NCI-H128 (cell line): ENCODE measurements around the gene GFM1.
A peak's percentile ranks its signal among the peaks of the same experiment; 100 is the strongest.

ENCODE experiments used
- DNase-seq: peaks from one replicate; lab custom pipeline; 2025; ENCODE audit not compliant: unreplicated experiment; lab: John Stamatoyannopoulos, UW

GFM1 gene

DNA sequence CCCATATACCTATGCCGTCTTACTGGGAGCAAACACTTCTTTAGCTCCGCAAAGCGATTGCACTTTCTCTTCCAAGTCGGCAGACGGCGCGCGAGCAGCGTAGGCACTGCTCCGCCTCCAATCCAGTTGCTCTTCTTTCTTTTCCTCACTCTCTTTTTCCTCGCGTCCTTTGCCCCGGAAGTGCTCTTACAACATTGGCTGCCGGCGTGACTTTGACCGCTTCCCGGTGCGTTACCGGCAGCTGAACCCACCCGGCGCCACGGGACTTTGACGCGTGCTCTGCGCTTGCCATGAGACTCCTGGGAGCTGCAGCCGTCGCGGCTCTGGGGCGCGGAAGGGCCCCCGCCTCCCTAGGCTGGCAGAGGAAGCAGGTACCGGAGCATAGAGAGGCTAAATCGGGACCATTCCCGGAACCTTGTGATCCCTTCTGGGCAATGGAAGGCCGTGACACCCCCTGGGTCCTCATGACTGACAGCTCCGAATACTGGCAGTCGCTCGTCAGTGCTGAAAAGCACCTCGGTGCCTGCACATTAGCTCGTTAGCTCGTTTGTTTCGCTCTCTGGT, at the start of gene GFM1:
Gene GFM1 (plus strand): TSS at position 183 of the 564 bp plus-strand sequence. CDS start 108 bp downstream, at position 291.
- DNase-seq = peak; percentile 88

GRCh38 chr3:158600787-158601186, 43.5 kb upstream of the GFM1 start:
- no peak for DNase-seq

DNA sequence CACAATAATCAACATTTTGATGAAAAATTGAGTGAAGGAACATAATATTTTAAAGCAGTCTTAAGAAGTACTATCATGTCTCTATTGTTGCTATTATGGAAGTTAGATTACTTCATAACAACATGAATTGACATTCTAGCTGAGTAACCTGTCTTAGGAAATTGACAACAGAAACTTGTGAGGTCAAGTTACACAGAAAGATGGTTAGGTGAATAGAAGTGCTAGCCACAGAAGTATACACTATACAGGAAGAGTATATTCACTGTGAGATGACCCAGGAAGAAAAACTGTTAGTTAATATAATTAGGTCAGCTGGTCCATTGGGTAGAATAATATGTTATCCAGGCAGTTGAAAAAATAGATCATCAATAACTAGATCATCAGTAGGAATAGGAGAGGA, 42.1 kb upstream of the GFM1 start:
- no peak for DNase-seq

- no peak for DNase-seq
Observed at GRCh38 chr3:158617982-158618875, 26.1 kb upstream of the GFM1 start.

DNA sequence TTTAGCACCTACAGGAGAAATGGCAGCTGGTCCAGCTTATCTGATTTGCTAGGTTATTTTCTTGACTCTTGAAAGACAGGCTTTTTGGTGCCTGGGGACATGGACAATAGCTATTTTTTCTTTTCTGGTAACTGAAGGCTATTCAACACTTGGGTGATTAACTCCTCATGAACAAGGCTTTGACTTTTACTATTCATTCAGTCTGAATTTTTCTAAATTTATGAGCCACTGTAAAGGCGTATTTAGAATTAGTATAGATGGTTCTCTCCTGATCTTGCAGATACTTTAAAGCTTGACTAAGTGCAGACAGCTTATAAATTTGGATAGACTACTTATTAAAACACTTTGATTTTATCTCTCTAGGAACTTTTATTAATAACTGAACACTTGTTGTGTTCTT, 18.4 kb upstream of the GFM1 start:
- DNase-seq = no peak

GRCh38 chr3:158631981-158632380, 12.3 kb upstream of the GFM1 start:
- DNase-seq = no peak

DNA sequence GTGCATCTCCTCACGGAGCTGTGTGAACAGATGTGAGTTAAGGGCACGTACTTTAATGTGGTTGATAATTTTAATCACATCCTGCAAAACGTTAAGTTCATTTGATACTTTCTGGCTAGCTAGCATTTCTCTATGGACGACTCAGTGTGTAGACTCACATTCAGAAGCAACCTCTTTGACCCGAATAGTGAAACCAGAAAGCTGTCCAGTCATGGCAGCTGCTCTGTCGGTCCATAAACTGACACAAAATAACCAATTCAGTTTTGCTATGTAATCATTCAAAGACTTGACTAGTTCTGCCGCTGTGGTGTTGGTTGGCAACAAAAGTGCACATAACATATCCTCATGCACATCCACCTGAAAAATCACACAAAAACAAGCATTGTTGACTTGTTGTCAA, 3.7 kb upstream of the GFM1 start:
- no peak for DNase-seq

GRCh38 chr3:158642005-158642404, 2.3 kb upstream of the GFM1 start:
- no peak for DNase-seq

- DNase-seq = no peak
Observed at GRCh38 chr3:158642474-158643210, 1.7 kb upstream of the GFM1 start.

GRCh38 chr3:158649791-158650190, 5.5 kb downstream of the GFM1 start:
- no peak for DNase-seq

DNA sequence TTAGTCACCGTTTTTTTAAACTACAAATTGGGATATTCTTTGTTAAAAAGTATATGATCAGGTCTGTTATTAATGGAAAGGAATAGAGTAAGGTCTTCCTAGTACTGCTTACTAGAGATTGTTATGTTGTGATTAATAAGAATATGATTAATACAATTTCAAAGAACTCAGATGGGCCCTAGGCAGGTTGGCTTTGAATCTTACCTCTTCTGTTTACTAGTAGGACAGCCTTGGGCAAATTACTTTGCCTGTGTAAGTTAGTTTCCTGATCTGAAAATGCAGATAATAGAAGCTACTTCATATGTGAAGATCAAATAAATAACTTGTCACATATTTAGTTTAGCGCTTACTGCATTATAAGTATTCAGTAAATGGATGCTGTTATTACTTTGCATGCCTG, 6.9 kb downstream of the GFM1 start:
- no peak for DNase-seq

DNA sequence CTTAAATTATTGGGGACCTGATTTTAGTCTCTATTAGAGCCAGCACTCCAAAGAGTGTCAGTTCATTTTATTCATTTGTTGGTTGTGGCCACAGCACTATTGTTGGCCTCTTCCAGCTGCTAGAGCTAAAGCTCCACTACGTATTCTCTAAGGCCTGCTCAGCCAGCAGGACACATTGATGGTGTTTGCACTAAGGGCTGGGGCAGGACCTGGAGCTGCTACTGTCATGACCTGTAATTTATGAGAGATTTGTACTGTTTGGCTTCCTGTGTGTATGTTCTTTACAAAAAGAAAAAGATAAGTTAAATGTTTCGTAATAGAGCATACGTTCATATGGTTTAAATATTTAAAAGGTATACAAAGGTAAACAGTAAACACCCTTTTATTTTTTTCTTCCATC, 8.1 kb downstream of the GFM1 start:
- no peak for DNase-seq

DNA sequence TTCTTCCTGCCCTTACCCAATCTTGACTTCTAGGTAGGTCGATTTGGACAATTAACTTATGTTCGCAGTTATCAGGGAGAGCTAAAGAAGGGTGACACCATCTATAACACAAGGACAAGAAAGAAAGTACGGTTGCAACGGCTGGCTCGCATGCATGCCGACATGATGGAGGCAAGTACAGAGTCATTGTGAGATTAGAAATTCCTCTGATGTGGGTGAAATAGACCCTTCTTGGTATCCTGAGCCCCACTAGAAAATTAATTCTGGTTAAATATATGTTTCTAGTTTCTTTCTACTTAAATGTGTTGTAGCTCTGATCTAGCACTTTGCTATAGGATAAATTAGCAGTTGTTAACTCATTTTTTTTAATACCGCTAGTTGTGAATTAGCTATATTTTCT, 14.6 kb downstream of the GFM1 start:
- no peak for DNase-seq

DNA sequence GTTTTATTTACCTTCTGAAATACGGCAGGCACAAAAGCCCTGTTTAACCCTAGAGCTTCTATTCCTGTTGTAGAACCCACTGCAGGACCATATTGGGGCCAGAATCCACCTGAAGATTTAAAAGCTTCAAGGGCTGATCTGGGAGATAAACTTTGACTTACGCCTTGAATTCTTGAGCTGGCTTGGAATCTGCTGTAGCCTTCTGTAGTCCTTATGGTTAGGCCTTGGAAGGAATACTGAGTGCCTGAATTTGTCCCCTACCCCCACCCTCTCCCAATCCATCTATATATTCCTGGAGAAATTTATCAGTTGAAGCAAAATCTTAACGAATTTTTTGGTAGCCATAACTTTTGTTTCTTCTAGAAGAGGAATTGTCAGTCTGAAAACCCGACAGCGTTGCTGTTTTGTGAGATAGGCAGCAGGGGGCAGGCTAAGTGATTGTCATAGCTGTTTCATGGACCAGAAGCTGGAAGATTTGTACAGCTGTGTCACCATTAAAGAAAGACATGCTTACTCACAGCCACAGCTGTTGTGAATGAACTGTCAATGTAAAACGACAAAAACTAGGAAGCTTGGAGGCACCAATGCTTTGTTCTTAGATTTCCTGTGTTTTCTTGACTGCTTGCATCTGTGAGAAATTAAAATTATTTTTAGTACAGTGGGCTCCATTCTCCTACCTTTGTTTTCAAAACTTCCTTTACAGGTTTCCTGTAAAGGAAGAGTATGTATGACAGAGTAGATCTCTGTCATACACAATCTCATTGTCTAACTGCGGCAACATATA, 15.3 kb downstream of the GFM1 start:
- DNase-seq = no peak

GRCh38 chr3:158660711-158661110, 16.4 kb downstream of the GFM1 start:
- DNase-seq = no peak

DNA sequence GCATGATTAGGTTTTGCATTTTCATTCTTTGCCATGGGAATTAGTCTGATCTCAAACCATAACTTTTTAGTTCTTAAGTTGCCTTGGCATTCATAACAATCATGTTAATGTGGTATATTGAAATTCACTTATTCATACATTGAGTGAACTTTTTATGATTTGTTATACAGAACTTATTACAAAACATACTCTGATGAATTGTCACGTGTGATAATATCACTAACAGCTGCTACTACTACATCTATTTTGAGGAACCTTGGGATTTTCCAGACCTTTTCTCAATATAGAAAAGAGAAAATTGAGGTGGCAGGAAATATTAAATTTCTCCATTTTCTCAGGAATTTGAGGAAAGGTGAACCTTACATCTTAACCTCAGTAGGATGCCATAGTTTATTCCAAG, 18.9 kb downstream of the GFM1 start:
- no peak for DNase-seq

- DNase-seq = no peak
Observed at GRCh38 chr3:158663832-158664231, 19.5 kb downstream of the GFM1 start.

- DNase-seq = no peak
Observed at GRCh38 chr3:158666416-158666815, 22.1 kb downstream of the GFM1 start.

- no peak for DNase-seq
Observed at GRCh38 chr3:158668506-158668905, 24.2 kb downstream of the GFM1 start.

DNA sequence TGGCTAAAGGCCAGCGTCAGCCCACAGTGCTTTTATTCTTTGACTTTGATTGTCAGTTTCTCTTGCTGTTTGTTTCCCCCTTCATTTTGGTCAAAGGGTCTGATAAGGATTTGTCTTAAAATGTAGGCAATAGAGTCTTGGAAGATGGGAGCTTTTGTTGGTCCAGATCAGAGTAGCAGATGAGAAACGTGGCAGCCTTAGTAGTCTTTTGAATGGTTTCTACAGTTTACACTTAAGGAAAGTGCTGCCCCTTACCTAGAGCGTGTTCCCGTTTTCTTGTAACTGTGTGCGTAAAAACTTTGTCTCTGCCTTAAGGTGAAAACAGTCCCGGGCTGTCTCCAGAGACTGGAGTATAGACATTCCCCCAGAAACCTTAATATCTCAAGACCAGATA, 27.5 kb downstream of the GFM1 start:
- DNase-seq = no peak
